HL-60/S4 treated with phorbol 12-myristate 13-acetate at 8.2 ng/mL for 4 days and 3 days (cell line): ENCODE results near the gene TMC3.
"Not testable (repeated sequence)": the region's sequence is repeated elsewhere in the genome, so short reads cannot be mapped to it uniquely, and the experiment has no call there.

Experiments used
- in situ Hi-C: fragments of 300-500 bp; cut with MboI; formaldehyde crosslinking; loops from 2 replicates; pipeline ENCODE4 v1.15.0; 2022; ENCODE audit warnings: low sequenced_read_pairs

Gene TMC3

DNA sequence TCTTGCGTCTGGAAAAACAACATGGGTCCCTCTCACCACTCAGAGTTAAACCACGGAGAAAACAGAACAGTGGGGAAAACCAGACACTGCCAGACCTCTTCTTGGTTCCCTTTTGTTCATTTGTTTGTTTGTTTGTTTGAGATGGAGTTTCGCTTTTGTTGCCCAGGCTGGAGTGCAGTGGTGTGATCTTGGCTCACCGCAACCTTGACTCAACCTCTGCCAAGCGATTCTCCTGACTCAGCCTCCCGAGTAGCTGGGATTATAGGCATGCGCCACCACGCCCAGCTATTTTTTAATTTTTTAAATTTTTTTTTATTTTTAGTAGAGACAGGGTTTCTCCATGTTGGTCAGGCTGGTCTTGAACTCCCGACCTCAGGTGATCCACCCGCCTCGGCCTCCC is 25.3 kb downstream of the TMC3 start:
- in situ Hi-C loops, result not testable (repeated sequence)

DNA sequence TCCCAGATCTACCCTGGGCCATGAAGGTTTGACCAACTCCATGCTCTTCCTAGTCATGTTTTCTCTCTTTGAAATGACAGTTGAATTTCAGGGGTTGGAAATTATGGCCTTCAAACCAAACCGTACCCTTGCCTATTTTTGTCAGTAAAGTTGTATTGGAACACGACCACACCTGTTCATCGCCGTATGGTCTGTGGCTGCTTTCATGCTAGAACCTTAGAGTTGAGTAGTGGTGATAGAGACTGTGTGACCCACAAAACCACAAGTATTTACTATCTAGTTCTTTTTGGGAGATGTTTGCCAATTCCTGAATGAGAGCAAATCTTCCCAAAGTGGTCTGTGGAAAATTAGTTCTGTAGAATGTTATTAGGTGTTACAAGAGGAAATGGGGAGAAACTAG is 26.1 kb downstream of the TMC3 start:
- in situ Hi-C loops, result no loop called here

DNA sequence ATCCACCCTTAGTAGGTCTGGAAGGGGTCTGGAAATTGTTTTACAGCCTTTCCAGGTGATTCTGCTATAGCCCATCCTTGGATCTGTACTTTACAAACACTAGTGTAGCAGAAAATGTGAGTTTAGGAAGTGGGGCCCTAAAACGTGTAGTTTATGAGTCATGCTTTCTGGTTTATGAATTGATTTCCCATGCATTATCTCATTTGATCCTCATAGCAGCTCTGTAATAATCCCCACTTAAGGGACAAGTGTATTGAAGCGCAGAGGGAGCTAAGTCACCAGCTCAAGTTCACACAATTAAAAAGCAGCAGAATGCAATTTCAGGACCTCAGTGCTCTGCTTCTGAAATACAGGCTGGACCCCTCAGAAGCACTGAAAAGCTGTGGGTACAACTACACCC is 27.4 kb downstream of the TMC3 start:
- in situ Hi-C loops, result no loop called here

DNA sequence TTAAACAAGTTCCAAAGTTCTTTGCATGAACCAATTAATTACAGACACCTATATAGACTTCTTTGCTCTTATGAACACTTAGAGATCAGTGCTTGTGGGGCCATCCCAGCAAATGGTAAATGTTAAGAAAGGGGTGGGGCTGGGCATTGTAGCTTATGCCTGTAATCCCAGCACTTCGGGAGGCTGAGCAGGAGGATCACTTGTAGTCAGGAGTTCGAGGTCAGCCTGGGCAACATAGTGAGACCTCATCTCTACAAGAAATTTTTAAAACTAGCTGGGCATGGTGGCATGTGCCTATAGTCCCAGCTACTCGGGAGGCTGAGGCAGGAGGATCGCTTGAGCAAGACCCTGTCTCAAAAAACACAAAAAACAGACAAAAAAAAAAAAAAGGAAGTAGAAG is 30.6 kb downstream of the TMC3 start:
- in situ Hi-C loops, result no loop called here

DNA sequence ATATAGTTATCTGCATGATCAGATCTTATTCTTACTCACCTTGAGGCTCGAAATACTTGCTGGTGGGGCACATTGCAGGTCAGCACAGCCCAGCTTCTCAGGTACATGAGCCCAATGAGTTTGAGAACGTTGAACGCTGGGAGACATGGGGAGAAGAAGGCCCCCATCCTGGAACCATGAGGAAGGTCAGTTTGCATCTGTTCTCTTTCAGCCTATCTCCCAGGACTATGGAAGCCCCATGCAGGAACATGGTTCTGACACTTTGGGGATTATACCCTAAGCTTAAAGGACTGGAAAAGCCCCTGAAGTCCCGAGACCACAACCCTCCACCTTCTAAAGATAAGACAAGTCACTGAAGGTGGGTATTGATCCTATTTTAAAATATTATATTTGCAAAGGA is 32.7 kb downstream of the TMC3 start:
- in situ Hi-C loops, result no loop called here

DNA sequence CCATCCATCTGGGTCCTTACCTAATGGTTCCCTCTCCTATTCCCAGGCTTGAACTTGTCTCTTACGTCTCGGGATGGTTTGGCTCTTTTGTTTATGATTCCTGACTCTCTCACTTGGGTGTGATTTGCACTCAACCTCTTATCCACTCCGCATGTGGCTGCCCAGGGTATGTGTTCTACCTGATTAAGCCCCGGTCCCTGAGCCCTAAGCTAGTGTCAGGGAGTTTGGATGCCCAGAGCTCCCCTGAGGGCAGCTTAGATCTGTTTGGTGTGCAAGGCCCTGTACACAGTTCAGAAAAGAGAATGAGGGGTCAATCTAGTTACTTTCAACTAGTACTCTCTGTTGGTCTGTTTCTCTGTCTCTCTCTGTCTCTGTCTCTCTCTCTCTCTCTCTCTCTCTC is 34.2 kb downstream of the TMC3 start:
- in situ Hi-C loops, result no loop called here

DNA sequence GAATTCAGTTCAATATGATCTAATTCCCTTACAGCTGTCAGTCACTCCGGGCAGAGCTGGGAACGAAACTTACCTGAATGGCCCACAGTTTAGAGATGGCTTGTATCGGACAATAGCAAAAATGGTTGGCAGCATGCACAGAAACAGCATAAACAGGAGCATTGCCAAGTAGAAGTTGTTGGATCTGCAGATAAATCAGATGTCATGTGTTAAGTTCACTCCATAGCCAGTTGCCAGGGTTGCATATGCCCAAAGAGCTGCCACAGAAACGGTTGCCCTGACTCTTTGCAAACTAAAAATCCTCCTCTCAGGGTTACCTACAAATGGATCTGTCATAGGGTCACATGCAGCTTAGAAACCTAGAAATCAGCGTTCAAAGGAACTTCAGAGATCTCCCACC is 34.7 kb downstream of the TMC3 start:
- in situ Hi-C loops, result no loop called here

DNA sequence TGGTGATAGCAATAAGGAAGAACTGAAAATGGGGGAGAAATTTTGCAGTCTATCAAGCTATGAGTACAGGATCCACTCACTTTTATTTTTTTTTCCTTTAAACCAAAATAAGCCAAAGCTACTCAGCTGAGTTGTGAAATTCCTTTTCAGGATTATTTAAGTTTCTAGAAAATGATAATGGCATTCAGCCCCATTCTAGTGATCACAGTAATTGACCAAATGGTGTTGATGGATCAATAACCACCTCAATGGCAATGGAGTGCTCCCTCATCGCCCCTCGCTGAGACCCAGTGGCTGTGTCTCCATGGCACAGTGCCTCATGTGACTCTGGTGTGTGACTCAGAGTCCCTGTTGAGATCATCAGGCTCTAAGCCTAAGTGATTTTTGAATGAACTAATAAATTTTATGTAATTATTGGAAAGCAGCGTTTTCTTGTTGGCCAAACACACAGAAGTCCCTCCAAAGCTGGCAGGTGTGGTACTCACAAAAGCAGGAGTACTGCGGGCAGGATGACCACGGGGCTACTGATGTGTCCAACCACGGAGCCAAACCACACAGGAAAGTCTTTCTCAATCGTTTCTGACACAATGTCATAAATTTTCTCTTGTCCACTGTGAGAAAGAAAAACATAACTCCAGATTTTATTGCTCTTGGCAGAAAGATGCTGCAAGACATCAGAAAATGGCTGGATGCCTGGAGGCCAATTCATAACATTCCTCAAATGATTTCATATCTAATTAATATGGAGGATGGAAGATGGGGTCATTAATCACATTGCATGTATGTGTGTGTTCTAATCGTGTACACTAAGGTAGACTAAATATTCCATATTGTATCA is 35.6 kb downstream of the TMC3 start:
- in situ Hi-C loops, result no loop called here

DNA sequence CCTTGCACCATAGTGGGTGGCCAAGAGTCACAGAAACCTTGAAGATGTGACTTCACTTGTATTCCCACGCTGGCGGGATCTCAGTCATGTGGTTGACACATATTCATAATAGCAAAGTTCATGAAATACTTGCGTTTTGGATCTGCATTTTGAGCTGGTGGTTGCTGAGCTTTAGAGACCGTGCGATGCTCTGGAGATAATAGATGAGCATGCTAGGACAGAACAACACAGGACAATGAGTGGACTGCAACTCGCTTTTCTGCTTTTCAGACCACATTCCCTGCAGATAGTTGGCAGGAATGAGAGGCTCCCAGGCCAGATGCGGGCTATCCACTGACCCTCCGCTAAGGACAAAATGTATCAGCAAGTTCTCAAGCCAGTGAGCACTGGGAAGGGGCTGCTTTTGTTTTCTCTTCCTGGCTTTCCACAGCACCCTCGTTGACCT is 36.3 kb downstream of the TMC3 start:
- in situ Hi-C loops, result no loop called here

DNA sequence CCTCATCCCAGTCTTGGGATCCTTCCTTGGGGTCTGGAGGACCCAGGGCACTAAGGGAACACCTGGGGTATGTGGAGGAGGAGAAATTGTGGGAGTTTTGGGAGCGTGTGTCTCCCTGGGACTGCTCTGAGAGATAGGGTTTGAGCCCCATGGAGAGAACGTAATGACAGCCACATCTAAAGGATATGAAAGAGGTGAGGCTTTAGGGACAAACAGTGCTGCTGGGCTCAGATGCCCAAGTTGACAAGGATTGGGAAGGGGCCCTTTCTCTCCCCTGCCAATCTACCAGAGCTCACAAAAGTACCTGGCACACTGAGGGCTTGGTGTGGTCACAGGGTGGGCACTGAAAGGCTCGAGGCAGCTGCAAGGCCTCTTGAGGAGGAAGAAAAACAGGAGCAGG is 36.8 kb downstream of the TMC3 start:
- in situ Hi-C loops, result no loop called here

DNA sequence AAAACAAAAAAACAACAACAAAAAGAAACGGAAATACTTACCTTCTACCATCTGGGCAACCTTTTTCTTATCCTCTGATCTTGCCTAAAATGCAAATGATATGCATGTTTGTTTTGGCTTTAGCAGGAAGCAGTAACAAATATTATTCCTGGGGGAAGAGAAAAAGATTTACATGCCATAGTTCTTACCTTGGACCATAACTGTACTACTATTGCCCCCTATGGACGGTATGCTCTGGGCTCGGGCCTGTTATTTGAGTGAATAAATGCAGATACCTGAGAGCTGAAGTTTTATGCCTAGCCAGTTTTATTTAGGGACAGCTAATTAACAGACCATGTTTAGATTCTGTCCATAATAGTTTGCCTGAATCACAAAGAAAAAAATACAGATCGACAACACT is 37.4 kb downstream of the TMC3 start:
- in situ Hi-C loops, result no loop called here

DNA sequence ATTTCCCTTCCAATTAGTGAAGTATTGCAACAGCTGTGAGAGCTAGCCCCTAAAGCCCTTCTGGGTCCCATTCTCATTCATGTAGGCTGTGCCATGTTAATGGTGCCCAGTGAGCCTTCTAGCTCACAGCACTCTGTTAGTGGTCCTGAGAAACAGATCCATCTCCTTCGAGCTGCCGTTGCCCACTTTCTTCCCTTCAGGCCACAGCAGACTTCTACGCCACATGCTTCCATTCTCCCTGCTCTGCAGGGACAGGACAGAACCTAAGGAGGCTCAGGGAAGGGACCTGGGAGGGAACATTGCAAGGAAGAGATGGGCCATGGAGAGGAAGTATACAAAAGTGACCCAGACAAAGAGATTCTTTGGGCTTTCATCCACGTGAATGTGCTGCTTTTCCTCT is 38.4 kb downstream of the TMC3 start:
- in situ Hi-C loops, result no loop called here

DNA sequence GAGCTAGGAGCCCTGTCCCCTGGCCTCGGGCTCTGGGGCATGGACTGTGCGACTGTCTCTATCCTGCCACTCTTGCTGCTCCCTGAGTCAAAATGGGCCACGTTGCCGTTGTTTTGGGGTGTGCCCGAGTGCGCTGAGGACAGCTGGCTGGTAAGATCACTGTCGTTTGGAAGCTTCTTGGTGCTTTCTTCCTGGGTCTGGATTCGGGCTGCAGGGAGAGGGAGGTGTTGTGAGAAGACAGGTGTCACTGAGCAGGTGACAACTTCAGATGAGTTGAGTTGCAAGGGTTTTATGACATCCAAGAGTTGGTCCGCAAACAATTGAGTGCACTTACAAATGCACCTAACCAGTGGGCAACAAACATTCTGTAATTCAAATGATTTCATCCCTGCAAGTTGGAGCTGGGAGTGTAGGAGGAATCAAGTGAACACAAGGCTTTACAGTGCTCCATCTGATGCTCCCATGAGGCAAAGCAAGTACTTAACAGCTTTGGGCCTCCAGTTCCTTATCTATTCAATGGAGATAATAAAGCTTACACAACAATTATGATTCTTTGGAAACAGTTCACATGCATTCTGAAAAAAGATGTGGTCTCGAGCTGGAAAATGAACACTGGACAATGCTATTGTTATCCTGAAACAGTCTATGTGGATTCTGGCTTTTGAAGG is 39.1 kb downstream of the TMC3 start:
- in situ Hi-C loops, result no loop called here

DNA sequence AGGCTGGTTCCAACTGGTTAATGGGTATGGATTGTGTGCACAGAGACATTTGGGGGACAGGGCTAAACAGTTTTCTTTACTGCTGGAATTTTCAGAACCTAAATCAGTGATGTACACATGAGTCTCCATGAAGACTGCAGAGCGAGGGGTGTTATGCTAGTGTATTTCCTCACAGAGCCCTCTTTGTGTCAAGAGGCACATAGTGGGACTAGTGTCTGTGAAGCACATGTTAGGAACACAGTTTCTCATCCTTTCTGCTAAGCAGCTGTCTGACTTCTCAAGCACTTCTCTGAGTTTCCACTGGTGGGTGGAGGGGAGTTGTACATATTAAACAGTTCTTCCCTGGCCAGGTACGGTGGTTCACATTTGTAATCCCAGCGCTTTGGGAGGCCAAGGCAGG is 40.6 kb downstream of the TMC3 start:
- in situ Hi-C loops, result no loop called here

DNA sequence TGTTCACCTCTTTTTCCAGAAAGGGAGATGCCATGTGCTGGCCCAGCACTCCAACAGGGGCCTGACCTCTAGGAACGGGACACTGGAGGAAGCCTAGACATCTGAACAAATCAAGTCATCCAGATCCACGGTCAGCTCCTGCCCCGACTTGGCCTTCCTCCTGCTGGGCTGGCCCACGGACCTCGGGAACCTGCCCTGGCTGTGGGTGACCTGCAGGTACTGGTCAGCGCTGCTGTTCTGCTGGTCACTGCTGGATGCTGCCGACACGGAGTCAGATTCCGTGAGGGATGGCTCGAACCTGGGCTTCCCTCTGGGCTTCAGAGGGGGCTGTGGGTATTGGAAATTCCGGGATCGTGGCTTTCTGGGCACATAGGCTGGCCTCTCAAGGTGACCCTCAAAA is 41.7 kb downstream of the TMC3 start:
- in situ Hi-C loops, result no loop called here

DNA sequence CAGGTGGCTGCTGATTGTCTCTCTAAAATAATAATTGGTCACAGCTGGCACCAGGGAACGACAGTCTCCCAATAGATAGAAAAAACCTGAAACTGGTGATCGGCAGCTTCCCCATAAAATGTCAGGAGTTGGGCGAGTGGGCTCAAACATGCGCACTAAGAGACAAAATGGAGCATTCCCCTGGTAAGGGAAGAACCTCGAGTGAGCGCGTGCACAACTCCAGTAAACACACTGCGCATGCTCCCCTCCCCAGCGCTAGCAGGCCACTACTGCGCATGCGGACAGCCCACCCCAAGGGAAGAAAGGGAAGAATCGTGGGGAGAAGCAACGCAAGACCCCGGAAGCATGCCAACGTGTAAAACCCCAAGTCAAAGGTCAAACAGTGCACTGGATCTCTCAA is 42.4 kb downstream of the TMC3 start:
- in situ Hi-C loops, result no loop called here

DNA sequence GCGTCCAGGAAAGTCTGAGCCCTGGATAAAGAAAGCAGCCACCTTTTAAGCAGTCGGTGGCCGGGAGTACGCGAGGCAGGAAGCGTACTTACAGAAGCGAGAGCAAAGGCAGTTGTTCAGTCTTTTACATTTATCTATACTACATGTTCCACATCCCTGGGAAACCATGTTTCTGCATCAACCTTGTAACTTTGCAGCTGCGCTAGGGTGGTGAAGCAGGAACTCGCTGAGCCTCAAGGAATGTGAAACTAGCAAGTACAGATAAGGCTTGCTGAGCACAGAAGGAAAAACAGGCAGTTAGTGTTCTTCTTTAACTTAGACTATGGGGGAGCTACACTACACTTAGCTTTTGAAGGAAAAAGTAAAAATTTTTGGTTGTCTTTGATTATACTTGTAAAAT is 42.9 kb downstream of the TMC3 start:
- in situ Hi-C loops, result not testable (repeated sequence)

DNA sequence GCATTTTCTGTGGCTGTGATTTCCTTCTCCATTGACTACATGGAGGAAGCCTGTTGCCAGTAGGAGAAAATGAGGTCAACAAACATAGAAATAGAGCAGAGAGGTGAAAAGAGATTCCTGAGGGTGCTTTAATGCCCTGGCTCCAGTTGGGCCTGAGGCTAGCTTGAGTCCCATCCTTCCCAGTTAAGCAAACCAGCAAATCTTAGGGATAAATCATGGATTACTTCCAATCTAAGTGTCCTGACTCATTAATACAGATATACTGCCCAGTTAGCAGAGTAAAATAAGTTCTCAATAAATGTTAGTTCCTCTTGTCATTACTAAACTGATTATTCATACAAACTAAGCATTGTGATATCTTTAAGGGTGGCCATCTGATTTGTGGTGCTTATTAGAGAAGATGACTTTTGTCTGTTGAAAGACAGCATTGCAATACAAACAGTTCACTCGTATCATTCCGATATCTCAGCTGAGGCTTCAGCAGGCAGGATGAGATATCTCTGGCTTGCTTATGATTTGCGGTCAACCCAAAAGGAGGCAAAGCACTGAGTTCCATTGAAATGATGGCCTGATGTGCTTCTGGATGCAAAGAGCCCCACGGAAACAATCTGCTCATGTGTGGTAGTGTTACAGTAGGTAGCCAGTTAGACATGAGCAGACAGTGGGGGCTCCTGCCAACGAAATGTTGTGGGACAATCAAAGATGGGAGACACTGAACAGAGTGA is 43.5 kb downstream of the TMC3 start:
- in situ Hi-C loops, result no loop called here

DNA sequence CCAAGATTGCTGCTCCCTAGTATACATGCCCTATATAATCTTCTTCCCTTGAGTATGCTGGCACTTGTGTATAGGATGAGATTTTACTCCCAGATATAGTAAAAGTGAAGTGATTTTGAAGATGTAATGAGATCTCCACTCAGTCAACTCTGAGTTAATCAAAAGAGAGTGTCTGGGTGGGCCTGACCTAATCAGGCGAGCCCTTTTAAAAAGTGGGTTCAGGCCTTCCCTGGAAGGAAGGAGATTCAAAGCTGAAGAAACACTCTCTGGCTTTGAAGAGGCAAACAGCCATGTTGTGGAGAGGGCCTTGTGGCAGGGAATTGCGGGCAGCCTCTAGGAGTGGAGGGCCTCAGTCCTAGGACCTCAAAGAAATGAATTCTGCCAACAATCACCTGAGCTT is 44.6 kb downstream of the TMC3 start:
- in situ Hi-C loops, result loop anchor here (10.0 kb wide), 1 partner anchor 55 kb away; no protein-coding TSS in a partner anchor

DNA sequence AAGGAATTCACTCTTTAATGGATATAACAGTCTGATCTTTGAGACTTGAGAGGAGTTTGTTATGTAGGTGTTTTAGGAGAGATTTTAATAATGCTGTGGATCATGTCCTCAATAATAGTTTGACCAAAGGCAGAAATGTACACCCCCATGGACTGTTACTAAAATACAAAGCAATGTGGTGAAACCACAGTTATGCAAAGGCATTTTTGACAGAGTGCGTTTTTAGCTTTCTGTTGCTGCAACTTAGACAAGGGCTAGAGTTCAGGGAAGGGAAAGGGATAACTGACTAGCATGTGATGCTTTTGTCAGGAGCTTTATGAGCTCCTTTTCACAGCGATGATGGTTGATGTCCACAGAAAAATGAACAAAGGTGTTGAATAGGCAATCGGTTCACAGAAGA is 46.5 kb downstream of the TMC3 start:
- in situ Hi-C loops, result loop anchor here (10.0 kb wide), 1 partner anchor 53 kb away; no protein-coding TSS in a partner anchor

DNA sequence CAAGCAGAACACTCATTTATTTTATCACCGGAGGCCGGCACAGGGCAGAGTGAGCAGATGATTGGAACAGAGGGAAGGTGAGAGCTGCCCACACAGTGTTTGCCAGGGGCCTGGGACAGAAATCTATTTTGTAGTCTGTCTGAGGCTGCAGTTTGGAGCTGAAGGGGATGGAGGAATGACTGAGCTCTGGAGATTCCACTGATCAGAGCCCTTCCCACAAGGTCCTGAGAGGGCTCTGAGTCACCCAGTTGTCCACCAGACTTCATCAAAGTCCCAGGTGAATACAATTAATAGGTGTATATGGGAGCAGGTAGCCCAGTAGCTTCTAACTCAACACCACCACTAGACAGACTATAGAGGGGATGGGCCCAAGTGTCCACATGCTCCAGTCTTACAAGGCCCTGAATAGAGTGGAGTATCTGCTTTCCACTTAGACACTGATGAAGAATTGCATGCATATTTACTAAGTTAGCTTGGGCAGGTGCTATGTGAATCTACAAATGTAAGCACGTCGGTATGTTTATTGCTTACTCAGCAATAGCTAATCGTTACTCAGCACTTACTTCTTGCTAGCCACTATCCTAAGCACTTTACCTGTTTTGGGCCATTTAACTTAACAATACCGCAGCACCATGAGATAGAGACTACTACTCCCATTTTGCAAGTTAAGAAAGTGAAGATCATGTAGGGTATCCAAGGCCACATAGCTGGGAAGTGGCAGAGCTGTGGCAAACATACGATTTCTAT is 47.4 kb downstream of the TMC3 start:
- in situ Hi-C loops, result loop anchor here (10.0 kb wide), 1 partner anchor 52 kb away; no protein-coding TSS in a partner anchor
